Hepatocyte (in vitro differentiated cells): ENCODE measurements around the gene IL10.

Experiments used
- EZH2 ChIP-seq: fragments of 200-600 bp; sonication (generic); IDR thresholded peaks from 2 replicates; pipeline ENCODE4 v1.6.1; 2016; ENCODE audit warnings: antibody characterized with exemption, mild to moderate bottlenecking, borderline replicate concordance
- EZH2phosphoT487 ChIP-seq: fragments of 200-600 bp; sonication (generic); IDR thresholded peaks from one replicate; pipeline ENCODE4 v1.6.1; 2018; ENCODE audit warnings: antibody characterized with exemption, mild to moderate bottlenecking, low read depth, moderate library complexity; ENCODE audit not compliant: unreplicated experiment, severe bottlenecking
- TF ChIP-seq, protein P1 (sequence below): fragments of 200-600 bp; sonication (generic); IDR thresholded peaks from 2 replicates; pipeline ENCODE4 v1.5.1; 2016; ENCODE audit warnings: antibody characterized with exemption, mild to moderate bottlenecking; ENCODE audit not compliant: poor library complexity

DNA sequence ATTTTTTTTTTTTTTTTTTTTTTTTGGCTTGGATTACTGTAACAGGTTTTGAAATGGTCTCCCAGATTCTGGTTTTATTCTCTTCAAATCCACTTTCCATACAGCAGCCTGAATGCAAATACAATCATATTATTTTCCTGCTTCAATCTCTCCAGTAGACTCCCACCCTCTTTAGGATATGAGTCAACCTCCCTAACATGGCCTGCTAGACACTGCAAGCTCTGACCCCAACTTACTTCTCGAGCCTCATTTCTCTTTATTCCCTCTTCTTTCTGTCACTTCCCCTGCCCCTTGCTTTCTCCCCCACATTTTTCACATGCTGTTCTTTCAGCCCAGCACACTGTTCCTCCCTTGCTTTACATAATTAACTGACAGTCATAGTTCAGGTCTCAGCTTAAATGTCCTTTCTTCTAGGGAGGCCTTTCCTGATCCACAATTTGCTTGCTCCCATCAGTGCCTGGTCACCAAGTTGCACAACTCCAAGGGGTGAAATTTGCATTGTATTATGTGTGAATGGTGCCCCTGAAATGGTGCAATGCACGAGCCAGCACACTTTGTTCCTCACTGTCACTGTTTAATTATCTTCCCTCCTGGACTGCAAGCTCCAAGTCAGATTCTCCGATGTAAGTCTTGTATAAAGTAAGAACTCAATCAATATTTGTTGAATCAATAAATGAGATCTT lies 23.8 kb downstream of the IL10 start:
- TF ChIP-seq EZH2phosphoT487, result no peak
- TF ChIP-seq, protein P1, sequence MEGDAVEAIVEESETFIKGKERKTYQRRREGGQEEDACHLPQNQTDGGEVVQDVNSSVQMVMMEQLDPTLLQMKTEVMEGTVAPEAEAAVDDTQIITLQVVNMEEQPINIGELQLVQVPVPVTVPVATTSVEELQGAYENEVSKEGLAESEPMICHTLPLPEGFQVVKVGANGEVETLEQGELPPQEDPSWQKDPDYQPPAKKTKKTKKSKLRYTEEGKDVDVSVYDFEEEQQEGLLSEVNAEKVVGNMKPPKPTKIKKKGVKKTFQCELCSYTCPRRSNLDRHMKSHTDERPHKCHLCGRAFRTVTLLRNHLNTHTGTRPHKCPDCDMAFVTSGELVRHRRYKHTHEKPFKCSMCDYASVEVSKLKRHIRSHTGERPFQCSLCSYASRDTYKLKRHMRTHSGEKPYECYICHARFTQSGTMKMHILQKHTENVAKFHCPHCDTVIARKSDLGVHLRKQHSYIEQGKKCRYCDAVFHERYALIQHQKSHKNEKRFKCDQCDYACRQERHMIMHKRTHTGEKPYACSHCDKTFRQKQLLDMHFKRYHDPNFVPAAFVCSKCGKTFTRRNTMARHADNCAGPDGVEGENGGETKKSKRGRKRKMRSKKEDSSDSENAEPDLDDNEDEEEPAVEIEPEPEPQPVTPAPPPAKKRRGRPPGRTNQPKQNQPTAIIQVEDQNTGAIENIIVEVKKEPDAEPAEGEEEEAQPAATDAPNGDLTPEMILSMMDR, result no peak
- no peak for TF ChIP-seq EZH2
